Fibroblast of lung (primary cell): ENCODE data around the gene IKZF3. TPM values are rescaled to one million over a fixed set of nuclear protein-coding genes. Genes with fewer than 3 reads are reported as not detected.

ENCODE experiments used
- DNase-seq, 2 donors: peaks; one replicate each; pipeline versions ENCODE4 v3.0.0 to v3.0.0-alpha.2; 2010; ENCODE audit warnings: low read depth in 2 of 2
- H2AFZ ChIP-seq: 2 replicates; pipeline ENCODE4 v1.5.1; 2012; ENCODE audit warnings: low read length, control low read depth, inconsistent platforms
- H3K27ac ChIP-seq: 2 replicates; pipeline ENCODE4 v1.5.1; 2011; ENCODE audit warnings: low read length, control low read depth; ENCODE audit not compliant: insufficient read depth
- H3K27me3 ChIP-seq: 2 replicates; pipeline ENCODE4 v1.5.1; 2011; ENCODE audit warnings: mild to moderate bottlenecking, low read length; ENCODE audit not compliant: control insufficient read depth, insufficient read depth
- H3K36me3 ChIP-seq: 2 replicates; pipeline ENCODE4 v1.5.1; 2011; ENCODE audit warnings: low read length; ENCODE audit not compliant: control insufficient read depth, insufficient read depth
- H3K4me1 ChIP-seq: 2 replicates; pipeline ENCODE4 v1.5.1; 2011; ENCODE audit warnings: low read length; ENCODE audit not compliant: control insufficient read depth, insufficient read depth; ENCODE audit errors: extremely low read depth
- H3K4me2 ChIP-seq: 2 replicates; pipeline ENCODE4 v1.5.1; 2011; ENCODE audit warnings: low read length, control low read depth; ENCODE audit not compliant: insufficient read depth; ENCODE audit errors: extremely low read depth
- H3K4me3 ChIP-seq, 4 experiments: fragments of 200-600 bp in 1 of 4; sonication (generic) in 1 of 4; replicated peaks in 1 of 4; 2 replicates each; pipeline ENCODE4 v1.5.1; 2011 to 2016; ENCODE audit warnings: low read length in 4 of 4, low read depth in 3 of 4, mild to moderate bottlenecking in 3 of 4, control low read depth in 2 of 4, inconsistent platforms in 1 of 4, mixed read lengths in 1 of 4; ENCODE audit not compliant: insufficient read depth in 1 of 4; ENCODE audit errors: control extremely low read depth in 1 of 4
- H3K79me2 ChIP-seq: 2 replicates; pipeline ENCODE4 v1.5.1; 2012; ENCODE audit warnings: mild to moderate bottlenecking, low read length, inconsistent platforms; ENCODE audit not compliant: control insufficient read depth, insufficient read depth
- H3K9ac ChIP-seq: 2 replicates; pipeline ENCODE4 v1.5.1; 2011; ENCODE audit warnings: mild to moderate bottlenecking, low read length, control low read depth; ENCODE audit not compliant: insufficient read depth
- H3K9me3 ChIP-seq: 2 replicates; pipeline ENCODE4 v1.5.1; 2012; ENCODE audit warnings: low read depth, low read length; ENCODE audit not compliant: control insufficient read depth, insufficient read depth
- H4K20me1 ChIP-seq: 2 replicates; pipeline ENCODE4 v1.5.1; 2011; ENCODE audit warnings: low read length; ENCODE audit not compliant: control insufficient read depth, insufficient read depth; ENCODE audit errors: extremely low read depth
- EZH2 ChIP-seq: IDR thresholded peaks from 2 replicates; pipeline ENCODE4 v1.5.1; 2012; ENCODE audit warnings: low read length, control low read depth, mild to moderate bottlenecking; ENCODE audit errors: missing control alignments
- polyA plus RNA-seq, 2 donors: library from polyadenylated mRNA; depleted of rRNA in 1 of 2; stranded (reverse) in 1 of 2; unstranded in 1 of 2; fragments of >200 nt; gene quantifications; 2 replicates each; pipeline ENCODE4 v1.2.1, GENCODE V29; 2011 to 2012; ENCODE audit warnings: missing spikeins in 1 of 2
- total RNA-seq: library from RNA; depleted of rRNA; stranded (reverse); fragments of >200 nt; gene quantifications from 2 replicates; pipeline ENCODE4 v1.2.1, GENCODE V29; 2014
- TF ChIP-seq, protein P1 (sequence below), 2 donors: IDR thresholded peaks in 1 of 2; conservative IDR thresholded peaks in 1 of 2; 1 replicate in 1 of 2; 2 replicates in 1 of 2; pipeline ENCODE4 v1.5.1; 2011 to 2012; ENCODE audit warnings: low read length in 2 of 2, control low read depth in 1 of 2, inconsistent platforms in 1 of 2, low read depth in 1 of 2, mild to moderate bottlenecking in 1 of 2

The IKZF3 gene
- total and polyA plus RNA-seq, 2 donors (not counting 1 experiment from before 2014, with no cell fraction given): not detected

DNA sequence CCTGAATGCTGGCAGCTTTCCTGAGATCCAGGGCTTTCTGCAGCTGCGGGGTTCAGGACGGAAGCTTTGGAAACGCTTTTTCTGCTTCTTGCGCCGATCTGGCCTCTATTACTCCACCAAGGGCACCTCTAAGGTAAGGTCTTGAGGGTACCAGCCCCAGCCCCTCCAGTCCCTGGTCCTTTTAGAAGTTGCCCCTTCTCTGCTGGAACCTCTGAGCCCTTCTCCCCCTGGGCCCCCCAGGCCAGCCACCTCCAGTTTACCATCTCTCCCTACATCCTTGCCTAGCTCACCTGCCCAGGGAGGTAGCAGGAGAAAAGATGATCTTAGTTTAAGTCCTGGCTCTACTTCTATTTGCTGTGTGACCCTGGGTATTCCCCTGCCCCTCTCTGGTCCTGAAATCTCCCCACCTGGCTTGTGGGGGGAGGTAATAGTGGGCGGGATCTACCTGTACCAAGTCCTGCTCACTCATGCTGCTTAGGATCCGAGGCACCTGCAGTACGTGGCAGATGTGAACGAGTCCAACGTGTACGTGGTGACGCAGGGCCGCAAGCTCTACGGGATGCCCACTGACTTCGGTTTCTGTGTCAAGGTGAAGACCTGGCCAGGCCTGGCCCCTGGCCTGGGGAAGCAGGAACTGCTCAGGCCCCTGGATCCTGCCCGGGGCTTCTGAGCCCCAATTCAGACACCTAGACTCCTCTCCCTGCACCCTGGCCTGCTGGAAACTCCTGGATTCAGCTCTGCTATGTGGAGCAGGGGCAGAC lies 119.9 kb downstream of the IKZF3 start:
- no peak for DNase-seq
- TF ChIP-seq, protein P1, sequence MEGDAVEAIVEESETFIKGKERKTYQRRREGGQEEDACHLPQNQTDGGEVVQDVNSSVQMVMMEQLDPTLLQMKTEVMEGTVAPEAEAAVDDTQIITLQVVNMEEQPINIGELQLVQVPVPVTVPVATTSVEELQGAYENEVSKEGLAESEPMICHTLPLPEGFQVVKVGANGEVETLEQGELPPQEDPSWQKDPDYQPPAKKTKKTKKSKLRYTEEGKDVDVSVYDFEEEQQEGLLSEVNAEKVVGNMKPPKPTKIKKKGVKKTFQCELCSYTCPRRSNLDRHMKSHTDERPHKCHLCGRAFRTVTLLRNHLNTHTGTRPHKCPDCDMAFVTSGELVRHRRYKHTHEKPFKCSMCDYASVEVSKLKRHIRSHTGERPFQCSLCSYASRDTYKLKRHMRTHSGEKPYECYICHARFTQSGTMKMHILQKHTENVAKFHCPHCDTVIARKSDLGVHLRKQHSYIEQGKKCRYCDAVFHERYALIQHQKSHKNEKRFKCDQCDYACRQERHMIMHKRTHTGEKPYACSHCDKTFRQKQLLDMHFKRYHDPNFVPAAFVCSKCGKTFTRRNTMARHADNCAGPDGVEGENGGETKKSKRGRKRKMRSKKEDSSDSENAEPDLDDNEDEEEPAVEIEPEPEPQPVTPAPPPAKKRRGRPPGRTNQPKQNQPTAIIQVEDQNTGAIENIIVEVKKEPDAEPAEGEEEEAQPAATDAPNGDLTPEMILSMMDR (conservative IDR thresholded peaks at IDR 0.05 in 1 of 2, IDR thresholded peaks at IDR 0.05 in 1 of 2; ENCODE audit: low read depth in 1 of 2, low read length in 2 of 2): no peak
- no peak for TF ChIP-seq EZH2
- Histone ChIP-seq H4K20me1 (no peaks in the 10 kb centered on the region), H3K4me1 (peaks cover 8% of the 10 kb centered on the region), H3K27me3 (peaks cover 2% of the 10 kb centered on the region), H3K27ac (no peak overlapping the region), H2AFZ (no peak overlapping the region), H3K79me2 (no peaks in the 10 kb centered on the region), H3K4me2 (no peak overlapping the region), H3K9me3 (no peaks in the 10 kb centered on the region), H3K36me3 (no peaks in the 10 kb centered on the region), H3K4me3 (no peak overlapping the region), H3K9ac (no peak overlapping the region)

DNA sequence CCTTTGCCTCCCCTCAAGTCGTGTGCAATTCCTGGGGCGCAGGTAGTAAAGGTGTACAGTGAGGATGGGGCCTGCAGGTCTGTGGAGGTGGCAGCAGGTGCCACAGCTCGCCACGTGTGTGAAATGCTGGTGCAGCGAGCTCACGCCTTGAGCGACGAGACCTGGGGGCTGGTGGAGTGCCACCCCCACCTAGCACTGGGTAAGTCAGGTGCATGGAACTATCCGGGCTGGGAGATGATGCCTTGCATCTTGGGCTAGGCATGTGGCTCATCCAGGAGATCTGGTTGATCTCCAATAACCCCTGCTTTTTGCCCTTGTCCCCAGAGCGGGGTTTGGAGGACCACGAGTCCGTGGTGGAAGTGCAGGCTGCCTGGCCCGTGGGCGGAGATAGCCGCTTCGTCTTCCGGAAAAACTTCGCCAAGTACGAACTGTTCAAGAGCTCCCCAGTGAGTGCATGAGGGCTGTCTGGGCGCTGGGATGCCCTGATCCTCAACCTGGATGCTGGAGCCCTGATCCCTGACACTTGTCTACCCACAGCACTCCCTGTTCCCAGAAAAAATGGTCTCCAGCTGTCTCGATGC lies 121.2 kb downstream of the IKZF3 start:
- no peak overlapping the region for H3K9ac ChIP-seq
- TF ChIP-seq EZH2: no peak
- TF ChIP-seq, protein P1 (conservative IDR thresholded peaks at IDR 0.05 in 1 of 2, IDR thresholded peaks at IDR 0.05 in 1 of 2; ENCODE audit: low read depth in 1 of 2, low read length in 2 of 2): no peak

DNA sequence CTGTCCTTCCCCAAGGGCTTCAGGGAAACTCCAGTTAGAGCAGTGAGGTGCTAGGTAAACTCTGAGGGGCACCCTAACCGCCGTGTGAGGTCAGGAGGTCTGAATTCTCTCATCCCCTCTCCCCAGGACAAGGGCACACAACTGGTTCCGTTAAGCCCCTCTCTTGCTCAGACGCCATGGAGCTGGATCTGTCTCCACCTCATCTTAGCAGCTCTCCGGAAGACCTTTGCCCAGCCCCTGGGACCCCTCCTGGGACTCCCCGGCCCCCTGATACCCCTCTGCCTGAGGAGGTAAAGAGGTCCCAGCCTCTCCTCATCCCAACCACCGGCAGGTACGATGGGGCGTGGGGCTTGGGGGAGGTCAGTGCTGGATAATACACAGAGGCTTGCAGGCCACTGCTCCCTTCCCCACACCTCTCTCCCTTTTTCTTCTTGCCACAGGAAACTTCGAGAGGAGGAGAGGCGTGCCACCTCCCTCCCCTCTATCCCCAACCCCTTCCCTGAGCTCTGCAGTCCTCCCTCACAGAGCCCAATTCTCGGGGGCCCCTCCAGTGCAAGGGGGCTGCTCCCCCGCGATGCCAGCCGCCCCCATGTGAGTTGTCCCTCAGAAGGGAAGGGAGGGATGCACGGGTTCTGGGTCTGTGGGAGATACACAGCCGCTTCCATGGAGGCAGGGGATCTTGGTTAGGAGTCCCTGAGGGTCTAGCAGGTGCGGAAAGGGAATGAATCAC lies 121.8 kb downstream of the IKZF3 start:
- Histone ChIP-seq H3K79me2 (no peaks in the 10 kb centered on the region), H4K20me1 (no peaks in the 10 kb centered on the region), H3K4me1 (peaks cover 8% of the 10 kb centered on the region), H3K27ac (no peak overlapping the region), H3K9ac (no peak overlapping the region), H3K9me3 (no peaks in the 10 kb centered on the region), H3K4me3 (no peak overlapping the region), H3K4me2 (no peak overlapping the region), H3K36me3 (no peaks in the 10 kb centered on the region), H2AFZ (no peak overlapping the region), H3K27me3 (peaks cover 9% of the 10 kb centered on the region)
- DNase-seq: no peak
- TF ChIP-seq EZH2: no peak
- TF ChIP-seq, protein P1 (conservative IDR thresholded peaks at IDR 0.05 in 1 of 2, IDR thresholded peaks at IDR 0.05 in 1 of 2; ENCODE audit: low read depth in 1 of 2, low read length in 2 of 2): no peak

More for the DNA sequence above, 121.2 kb downstream of the IKZF3 start:
- H3K27ac ChIP-seq: no peak overlapping the region
- H2AFZ ChIP-seq: no peak overlapping the region
- no peak overlapping the region for H3K4me2 ChIP-seq
- no peak for DNase-seq
- H3K79me2 ChIP-seq: no peaks in the 10 kb centered on the region
- H3K4me1 ChIP-seq: peaks cover 8% of the 10 kb centered on the region
- no peak overlapping the region for H3K4me3 ChIP-seq
- no peaks in the 10 kb centered on the region for H3K36me3 ChIP-seq
- no peaks in the 10 kb centered on the region for H3K9me3 ChIP-seq
- no peaks in the 10 kb centered on the region for H4K20me1 ChIP-seq
- peaks cover 6% of the 10 kb centered on the region for H3K27me3 ChIP-seq
